Measurements from ENCODE around the gene DGKH. TPM values are rescaled to one million over a fixed set of nuclear protein-coding genes. Genes with fewer than 3 reads are reported as not detected.

DGKH gene
- total and polyA plus RNA-seq, 10 of the 15 experiments (the other 5 are each of a cell fraction or from before 2014, with no cell fraction given): 1.3 to 15.2 (median 7.3) TPM

GRCh38 chr13:42109957-42110356 is 61.5 kb downstream of the DGKH start:
- no TSS peak for BruUV-seq (replicated peaks)
- H3K36me3 ChIP-seq (ENCODE audit: control insufficient read depth in 2 of 2, insufficient read depth in 2 of 2, low read length in 1 of 2): no peaks in the 10 kb centered on the region
- no peaks in the 10 kb centered on the region for H3K27me3 ChIP-seq (replicated peaks in 1 of 2; ENCODE audit: control insufficient read depth in 2 of 2, insufficient read depth in 2 of 2, low read length in 1 of 2)
- no peak overlapping the region for H2AFZ ChIP-seq (ENCODE audit: control insufficient read depth, low read depth, low read length)
- H3K79me2 ChIP-seq (ENCODE audit: control insufficient read depth, insufficient read depth, low read length): peaks cover 4% of the 10 kb centered on the region; the same call in 1 of the 2 replicates
- in situ Hi-C loops (cut with MboI): loop anchor here (5.0 kb wide), 1 partner anchor 443 kb away; no protein-coding TSS in a partner anchor
- ATAC-seq: no peak
- SMC1A ChIA-PET (ENCODE audit: uncharacterized antibody, unreplicated experiment): interaction anchor here (0.7 to 10.0 kb wide), 15 partner anchors 10 to 445 kb away, joined by 3 to 115 read pairs (median 3); no protein-coding TSS in a partner anchor
- RAD21 ChIA-PET (ENCODE audit: unreplicated experiment): interaction anchor here (0.7 to 7.5 kb wide), 9 partner anchors 34 to 442 kb away, joined by 3 to 72 read pairs (median 4); no protein-coding TSS in a partner anchor
- intact Hi-C loops (cut with micrococcal nuclease; ENCODE audit: unreplicated experiment): loop anchor here (1.0 to 5.0 kb wide), 3 partner anchors 153 to 442 kb away; no protein-coding TSS in a partner anchor
- H3K9me3 ChIP-seq (replicated peaks; ENCODE audit: control insufficient read depth, insufficient read depth, low read length): no peaks in the 10 kb centered on the region
- WGBS (ENCODE audit: insufficient coverage, insufficient replicate concordance, low lambda C conversion rate, missing lambda C conversion rate): 100% methylated on average over 2 of the region's 2 CpGs
- no peak overlapping the region for H3K4me3 ChIP-seq
- POLR2A ChIA-PET: interaction anchor here (0.6 to 1.6 kb wide), 3 partner anchors 68 to 452 kb away, joined by 3 to 5 read pairs (median 4); no protein-coding TSS in a partner anchor
- CTCF ChIA-PET: interaction anchor here (0.6 to 11.5 kb wide), 14 partner anchors 10 to 457 kb away, joined by 3 to 150 read pairs (median 4); no protein-coding TSS in a partner anchor
- H3K9ac ChIP-seq (ENCODE audit: control insufficient read depth, insufficient read depth, low read length): no peak overlapping the region
- no peak for FAIRE-seq
- no peak overlapping the region for H3K4me2 ChIP-seq (ENCODE audit: control insufficient read depth, insufficient read depth)
- no peak overlapping the region for H3K27ac ChIP-seq (ENCODE audit: control insufficient read depth, insufficient read depth)
- DNase-seq (ENCODE audit: low read depth, low spot score): no peak
- H3K4me1 ChIP-seq (ENCODE audit: control insufficient read depth, insufficient read depth, low read length): 0 out of 2 replicates have a peak, but pooled peaks cover 3% of the 10 kb centered on the region
- H4K20me1 ChIP-seq (ENCODE audit: control insufficient read depth, insufficient read depth): no peaks in the 10 kb centered on the region
- TF ChIP-seq E4F1 (IDR thresholded peaks at IDR 0.05; ENCODE audit: borderline replicate concordance, partially characterized antibody) (no peak), MLLT1 (IDR thresholded peaks at IDR 0.05) (no peak), SUZ12 (IDR thresholded peaks at IDR 0.05; ENCODE audit: unreplicated experiment) (no peak), HDAC2 (IDR thresholded peaks at IDR 0.05) (no peak), NR2C1 (IDR thresholded peaks at IDR 0.05) (no peak), IKZF2 (IDR thresholded peaks at IDR 0.05) (no peak), CBX3 (IDR thresholded peaks at IDR 0.05; ENCODE audit: borderline replicate concordance, low read depth) (no peak), FOS (IDR thresholded peaks at IDR 0.05; ENCODE audit: borderline replicate concordance, extremely low read depth, insufficient read length) (no peak), SIX5 (IDR thresholded peaks at IDR 0.05; ENCODE audit: low read depth, low read length, severe bottlenecking) (no peak), MYC (IDR thresholded peaks at IDR 0.05; ENCODE audit: insufficient read depth, insufficient read length, insufficient replicate concordance, low read length, severe bottlenecking) (no peak), NR2F1 (conservative IDR thresholded peaks at IDR 0.05) (no peak), E2F4 (IDR thresholded peaks at IDR 0.05; ENCODE audit: low read depth, low read length) (no peak), MXI1 (IDR thresholded peaks at IDR 0.05; ENCODE audit: low read depth, low read length) (no peak)
- TF ChIP-seq, protein P1, sequence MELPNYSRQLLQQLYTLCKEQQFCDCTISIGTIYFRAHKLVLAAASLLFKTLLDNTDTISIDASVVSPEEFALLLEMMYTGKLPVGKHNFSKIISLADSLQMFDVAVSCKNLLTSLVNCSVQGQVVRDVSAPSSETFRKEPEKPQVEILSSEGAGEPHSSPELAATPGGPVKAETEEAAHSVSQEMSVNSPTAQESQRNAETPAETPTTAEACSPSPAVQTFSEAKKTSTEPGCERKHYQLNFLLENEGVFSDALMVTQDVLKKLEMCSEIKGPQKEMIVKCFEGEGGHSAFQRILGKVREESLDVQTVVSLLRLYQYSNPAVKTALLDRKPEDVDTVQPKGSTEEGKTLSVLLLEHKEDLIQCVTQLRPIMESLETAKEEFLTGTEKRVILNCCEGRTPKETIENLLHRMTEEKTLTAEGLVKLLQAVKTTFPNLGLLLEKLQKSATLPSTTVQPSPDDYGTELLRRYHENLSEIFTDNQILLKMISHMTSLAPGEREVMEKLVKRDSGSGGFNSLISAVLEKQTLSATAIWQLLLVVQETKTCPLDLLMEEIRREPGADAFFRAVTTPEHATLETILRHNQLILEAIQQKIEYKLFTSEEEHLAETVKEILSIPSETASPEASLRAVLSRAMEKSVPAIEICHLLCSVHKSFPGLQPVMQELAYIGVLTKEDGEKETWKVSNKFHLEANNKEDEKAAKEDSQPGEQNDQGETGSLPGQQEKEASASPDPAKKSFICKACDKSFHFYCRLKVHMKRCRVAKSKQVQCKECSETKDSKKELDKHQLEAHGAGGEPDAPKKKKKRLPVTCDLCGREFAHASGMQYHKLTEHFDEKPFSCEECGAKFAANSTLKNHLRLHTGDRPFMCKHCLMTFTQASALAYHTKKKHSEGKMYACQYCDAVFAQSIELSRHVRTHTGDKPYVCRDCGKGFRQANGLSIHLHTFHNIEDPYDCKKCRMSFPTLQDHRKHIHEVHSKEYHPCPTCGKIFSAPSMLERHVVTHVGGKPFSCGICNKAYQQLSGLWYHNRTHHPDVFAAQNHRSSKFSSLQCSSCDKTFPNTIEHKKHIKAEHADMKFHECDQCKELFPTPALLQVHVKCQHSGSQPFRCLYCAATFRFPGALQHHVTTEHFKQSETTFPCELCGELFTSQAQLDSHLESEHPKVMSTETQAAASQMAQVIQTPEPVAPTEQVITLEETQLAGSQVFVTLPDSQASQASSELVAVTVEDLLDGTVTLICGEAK (IDR thresholded peaks at IDR 0.05; ENCODE audit: borderline replicate concordance): no peak
